Kidney epithelial cell (primary cell): ENCODE results near the gene STAG1. TPM values are rescaled to one million over a fixed set of nuclear protein-coding genes. Genes with fewer than 3 reads are reported as not detected.
"Not testable (repeated sequence)": the region's sequence is repeated elsewhere in the genome, so short reads cannot be mapped to it uniquely, and the experiment has no call there.

Experiments
- DNase-seq: peaks from one replicate; pipeline ENCODE4 v3.0.0-alpha.2; 2010; ENCODE audit warnings: low read depth
- H3K27me3 ChIP-seq: 2 replicates; pipeline ENCODE4 v1.6.0; 2011; ENCODE audit warnings: low read length; ENCODE audit not compliant: control insufficient read depth, insufficient read depth
- H3K36me3 ChIP-seq: 2 replicates; pipeline ENCODE4 v1.5.1; 2011; ENCODE audit warnings: low read length; ENCODE audit not compliant: control insufficient read depth, insufficient read depth
- H3K4me3 ChIP-seq: 2 replicates; pipeline ENCODE4 v1.5.1; 2011; ENCODE audit warnings: low read depth, mild to moderate bottlenecking, control low read depth, low read length
- CTCF ChIP-seq: IDR thresholded peaks from 2 replicates; pipeline ENCODE4 v1.5.1; 2011; ENCODE audit warnings: mild to moderate bottlenecking, moderate library complexity, low read length, control low read depth, inconsistent platforms; ENCODE audit not compliant: insufficient read depth, poor library complexity, severe bottlenecking
- total RNA-seq: library from RNA; depleted of rRNA; stranded (reverse); fragments of >200 nt; gene quantifications from 2 replicates; pipeline ENCODE4 v1.2.3, GENCODE V29; 2015

STAG1 gene
- total RNA-seq, 1 donor from 2014 or later, result 20.7 TPM

- DNase-seq, result no peak
- H3K36me3 ChIP-seq, result no peaks in the 10 kb centered on the region
- TF ChIP-seq CTCF, result no peak
- no peaks in the 10 kb centered on the region for H3K27me3 ChIP-seq
- no peak overlapping the region for H3K4me3 ChIP-seq
Observed at GRCh38 chr3:136485777-136486176, 266.4 kb downstream of the STAG1 start.

- Histone ChIP-seq H3K4me3 (no peak overlapping the region), H3K27me3 (no peaks in the 10 kb centered on the region), H3K36me3 (no peaks in the 10 kb centered on the region)
- no peak for TF ChIP-seq CTCF
- DNase-seq, result no peak
Observed at GRCh38 chr3:136476280-136476679, 275.9 kb downstream of the STAG1 start.

GRCh38 chr3:136474876-136475275 lies 277.3 kb downstream of the STAG1 start:
- H3K27me3 ChIP-seq, H3K36me3 ChIP-seq, H3K4me3 ChIP-seq, DNase-seq: not testable (repeated sequence)

- no peak for DNase-seq
- Histone ChIP-seq H3K27me3 (no peaks in the 10 kb centered on the region), H3K36me3 (no peaks in the 10 kb centered on the region), H3K4me3 (no peak overlapping the region)
- no peak for TF ChIP-seq CTCF
Observed at GRCh38 chr3:136473716-136474326, 278.4 kb downstream of the STAG1 start.

- no peak for TF ChIP-seq CTCF
- no peak for DNase-seq
- Histone ChIP-seq H3K4me3 (no peak overlapping the region), H3K36me3 (no peaks in the 10 kb centered on the region), H3K27me3 (no peaks in the 10 kb centered on the region)
Observed at GRCh38 chr3:136465296-136465695, 286.9 kb downstream of the STAG1 start.

GRCh38 chr3:136464502-136464901 lies 287.7 kb downstream of the STAG1 start:
- no peaks in the 10 kb centered on the region for H3K27me3 ChIP-seq
- TF ChIP-seq CTCF, result no peak
- no peak for DNase-seq
- no peak overlapping the region for H3K4me3 ChIP-seq
- H3K36me3 ChIP-seq, result no peaks in the 10 kb centered on the region
